ENCODE measurements around the gene LMAN1. TPM values are rescaled to one million over a fixed set of nuclear protein-coding genes. Genes with fewer than 3 reads are reported as not detected.

LMAN1 gene
- 211 TPM for polyA plus RNA-seq (2013, experiment 1 of 2)
- polyA plus RNA-seq (2013, experiment 2 of 2), result 227 TPM

DNA sequence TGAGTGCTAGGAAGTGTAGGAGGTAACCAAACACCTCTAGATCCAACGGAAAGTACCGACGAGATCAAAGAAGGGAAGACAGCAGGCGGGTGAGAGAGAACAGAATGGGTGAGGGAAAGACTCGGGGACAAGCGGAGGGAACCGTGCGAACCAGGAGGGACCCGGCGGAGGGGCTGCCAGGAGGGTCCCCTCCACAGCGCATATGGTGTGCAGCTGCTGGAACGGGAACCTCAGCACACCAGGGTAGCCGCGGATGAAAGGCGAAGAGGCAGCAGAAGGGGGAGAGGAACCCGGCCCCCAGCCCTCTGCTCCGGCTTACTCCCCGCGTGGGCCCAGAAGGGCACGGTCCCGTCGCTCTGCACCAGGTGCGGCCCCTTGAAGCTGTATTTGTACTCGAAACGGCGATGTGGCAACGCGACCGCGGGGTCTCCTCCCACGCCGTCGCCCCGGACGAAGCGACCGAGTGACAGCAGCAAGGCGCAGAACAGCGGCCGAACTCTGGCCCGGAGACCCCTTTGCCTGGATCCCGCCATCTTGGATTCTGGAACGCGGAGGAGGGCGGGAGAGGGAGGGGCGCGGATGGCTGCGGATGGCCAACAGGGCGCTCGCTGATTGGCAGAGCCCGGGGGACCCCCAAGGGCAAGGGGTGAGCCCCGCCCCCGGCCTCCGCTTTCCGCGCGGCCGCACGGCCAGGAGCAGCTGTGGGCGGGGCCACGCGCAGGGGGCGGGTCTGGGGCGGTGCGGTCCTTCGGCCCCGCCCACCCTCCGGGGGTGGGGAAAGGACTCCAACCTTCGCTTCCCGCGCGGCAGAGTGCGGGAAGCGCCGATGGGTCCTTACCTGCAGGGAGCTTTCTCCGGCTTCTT lies at the start of gene LMAN1:
Gene LMAN1, minus strand, starts transcription at position 554 of the 864 bp plus-strand sequence. Its CDS starts 21 bp downstream, at position 533.
- Histone ChIP-seq H3K18ac (ENCODE audit: low read length) (peak within 1 kb of the TSS; percentile 100), H3K4ac (ENCODE audit: low read length) (peak within 1 kb of the TSS; percentile 100), H3K27ac (replicated peaks; ENCODE audit: low read length) (peak within 1 kb of the TSS; percentile 90), H3K36me3 (replicated peaks in 1 of 2; ENCODE audit: control insufficient read depth in 2 of 2, insufficient read depth in 2 of 2, low read length in 2 of 2) (peaks cover 4 to 28% of the 10 kb centered on the region in 2 donors), H3K4me1 (ENCODE audit: control insufficient read depth in 2 of 2, insufficient read depth in 1 of 2, low read depth in 1 of 2, low read length in 2 of 2) (peaks cover 3 to 6% of the 10 kb centered on the region in 2 donors), H2BK5ac (ENCODE audit: low read length) (peak within 1 kb of the TSS; percentile 99), H2AK5ac (ENCODE audit: low read depth, low read length) (peak within 1 kb of the TSS; percentile 100), H3K4me2 (ENCODE audit: insufficient read depth, low read length, poor library complexity, severe bottlenecking) (peak within 1 kb of the TSS; percentile 51), H2BK120ac (ENCODE audit: low read depth, low read length) (no peak within 1 kb of the TSS), H4K91ac (ENCODE audit: low read depth, low read length, poor library complexity) (peak within 1 kb of the TSS; percentile 38), H2BK15ac (ENCODE audit: low read length) (peak within 1 kb of the TSS; percentile 87), H3K4me3 (ENCODE audit: low read length in 2 of 2) (peak within 1 kb of the TSS; percentile 80 to 99), H4K8ac (ENCODE audit: low read depth, low read length) (no peak within 1 kb of the TSS), H3K14ac (ENCODE audit: low read length) (peak within 1 kb of the TSS; percentile 85), H3K9ac (ENCODE audit: low read depth, low read length, poor library complexity) (peak within 1 kb of the TSS; percentile 98), H3K79me1 (ENCODE audit: low read depth, low read length) (peaks cover 5% of the 10 kb centered on the region), H2BK12ac (ENCODE audit: low read length) (no peak within 1 kb of the TSS), H3K23ac (ENCODE audit: low read depth, low read length, poor library complexity) (peak within 1 kb of the TSS; percentile 99), H3K9me3 (replicated peaks in 1 of 2; ENCODE audit: control insufficient read depth in 2 of 2, insufficient read depth in 1 of 2, low read depth in 1 of 2, low read length in 2 of 2) (no peaks in the 10 kb centered on the region), H2AFZ (ENCODE audit: low read length) (peak within 1 kb of the TSS; percentile 96), H3K27me3 (ENCODE audit: control insufficient read depth in 3 of 3, insufficient read depth in 3 of 3, low read depth in 1 of 3, low read length in 3 of 3) (peaks cover 0 to 37% (median 0%) of the 10 kb centered on the region in 3 experiments)
- WGBS, 2 donors (ENCODE audit: extremely low coverage in 2 of 2, insufficient read length in 2 of 2, insufficient replicate concordance in 1 of 2), result no CpG with 5 or more reads among the region's 76 CpGs
- DNase-seq (ENCODE audit: low spot score), result peak; percentile 96

DNA sequence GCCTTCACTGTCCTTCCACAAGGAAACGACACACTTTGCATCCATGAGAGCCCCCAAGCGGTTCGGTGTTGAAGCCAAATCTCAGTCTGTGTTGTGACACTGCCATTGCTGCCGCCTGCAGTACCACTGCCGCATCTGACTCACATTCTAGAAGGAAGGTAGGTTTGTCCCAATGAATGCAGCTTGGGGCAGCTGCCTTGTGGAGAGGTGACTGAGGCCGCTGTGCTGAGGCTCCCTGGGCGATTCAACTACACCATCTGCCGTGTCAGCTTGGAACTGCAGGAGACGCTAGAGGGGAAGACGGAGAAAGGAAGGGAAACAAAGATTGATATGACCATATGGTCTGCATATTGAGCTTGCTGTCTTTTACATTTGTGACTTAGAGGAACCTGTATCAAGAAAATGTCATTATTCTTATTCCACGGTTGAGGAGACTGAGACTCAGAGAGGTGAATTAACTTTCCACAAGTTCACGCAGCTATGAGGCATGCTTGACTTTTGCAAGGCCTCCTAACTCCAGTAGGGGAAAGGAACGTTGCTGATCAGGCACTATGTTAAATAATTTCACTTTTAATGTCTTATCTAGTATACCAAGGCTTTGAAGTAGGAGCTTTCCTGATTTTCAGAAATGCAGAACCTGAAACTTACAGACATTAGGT lies 43.5 kb upstream of the LMAN1 start:
- peak; percentile 90 for DNase-seq (ENCODE audit: low spot score)
- Histone ChIP-seq H2AFZ (ENCODE audit: low read length) (peak overlapping the region; percentile 9), H3K79me1 (ENCODE audit: low read depth, low read length) (no peaks in the 10 kb centered on the region), H3K4me2 (ENCODE audit: insufficient read depth, low read length, poor library complexity, severe bottlenecking) (no peak overlapping the region), H4K91ac (ENCODE audit: low read depth, low read length, poor library complexity) (no peak overlapping the region), H2BK120ac (ENCODE audit: low read depth, low read length) (no peak overlapping the region), H3K18ac (ENCODE audit: low read length) (no peak overlapping the region), H3K27me3 (ENCODE audit: control insufficient read depth in 3 of 3, insufficient read depth in 3 of 3, low read depth in 1 of 3, low read length in 3 of 3) (peaks cover 0 to 3% (median 0%) of the 10 kb centered on the region in 3 experiments), H3K4me3 (ENCODE audit: low read length in 2 of 2) (no peak overlapping the region), H3K9ac (ENCODE audit: low read depth, low read length, poor library complexity) (no peak overlapping the region), H3K27ac (replicated peaks; ENCODE audit: low read length) (no peak overlapping the region), H2BK12ac (ENCODE audit: low read length) (no peak overlapping the region), H3K9me3 (replicated peaks in 1 of 2; ENCODE audit: control insufficient read depth in 2 of 2, insufficient read depth in 1 of 2, low read depth in 1 of 2, low read length in 2 of 2) (no peaks in the 10 kb centered on the region), H3K14ac (ENCODE audit: low read length) (no peak overlapping the region), H2AK5ac (ENCODE audit: low read depth, low read length) (no peak overlapping the region), H3K23ac (ENCODE audit: low read depth, low read length, poor library complexity) (no peak overlapping the region), H3K4me1 (ENCODE audit: control insufficient read depth in 2 of 2, insufficient read depth in 1 of 2, low read depth in 1 of 2, low read length in 2 of 2) (peaks cover 0 to 3% of the 10 kb centered on the region in 2 donors), H2BK5ac (ENCODE audit: low read length) (no peak overlapping the region), H4K8ac (ENCODE audit: low read depth, low read length) (no peak overlapping the region), H3K36me3 (replicated peaks in 1 of 2; ENCODE audit: control insufficient read depth in 2 of 2, insufficient read depth in 2 of 2, low read length in 2 of 2) (no peaks in the 10 kb centered on the region), H2BK15ac (ENCODE audit: low read length) (no peak overlapping the region), H3K4ac (ENCODE audit: low read length) (no peak overlapping the region)
- WGBS, 2 donors (ENCODE audit: extremely low coverage in 2 of 2, insufficient read length in 2 of 2, insufficient replicate concordance in 1 of 2), result no CpG with 5 or more reads among the region's 13 CpGs

DNA sequence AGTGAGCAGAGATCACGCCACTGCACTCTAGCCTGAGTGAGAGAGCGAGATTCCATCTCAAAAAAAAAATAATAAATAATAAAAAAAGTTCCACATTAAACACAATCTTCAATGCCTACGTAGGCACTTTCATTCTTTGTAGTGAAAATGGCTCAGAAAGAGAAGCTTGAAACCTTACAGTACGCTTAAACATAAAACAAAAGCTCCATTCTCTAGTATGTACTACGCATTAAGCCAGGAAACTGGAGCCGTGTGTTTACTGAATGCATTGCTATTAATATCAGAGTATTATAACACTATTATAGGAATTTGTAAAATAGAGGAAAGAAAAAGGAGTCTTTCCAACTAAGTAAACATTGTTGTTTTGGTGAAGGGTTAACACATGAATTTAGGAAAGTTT lies 41.3 kb upstream of the LMAN1 start:
- no peak overlapping the region for H4K91ac ChIP-seq (ENCODE audit: low read depth, low read length, poor library complexity)
- H2BK5ac ChIP-seq (ENCODE audit: low read length), result no peak overlapping the region
- no peak for DNase-seq (ENCODE audit: low spot score)
- H3K4me1 ChIP-seq (ENCODE audit: control insufficient read depth in 2 of 2, insufficient read depth in 1 of 2, low read depth in 1 of 2, low read length in 2 of 2), result peaks cover 0 to 12% of the 10 kb centered on the region in 2 donors
- H3K14ac ChIP-seq (ENCODE audit: low read length), result no peak overlapping the region
- H4K8ac ChIP-seq (ENCODE audit: low read depth, low read length), result no peak overlapping the region
- no peak overlapping the region for H3K23ac ChIP-seq (ENCODE audit: low read depth, low read length, poor library complexity)
- H3K4me2 ChIP-seq (ENCODE audit: insufficient read depth, low read length, poor library complexity, severe bottlenecking), result no peak overlapping the region
- no peak overlapping the region for H2BK120ac ChIP-seq (ENCODE audit: low read depth, low read length)
- H3K27me3 ChIP-seq (ENCODE audit: control insufficient read depth in 3 of 3, insufficient read depth in 3 of 3, low read depth in 1 of 3, low read length in 3 of 3), result peaks cover 0 to 11% (median 0%) of the 10 kb centered on the region in 3 experiments
- H2AK5ac ChIP-seq (ENCODE audit: low read depth, low read length), result no peak overlapping the region
- H2BK12ac ChIP-seq (ENCODE audit: low read length), result no peak overlapping the region
- H3K36me3 ChIP-seq (replicated peaks in 1 of 2; ENCODE audit: control insufficient read depth in 2 of 2, insufficient read depth in 2 of 2, low read length in 2 of 2), result no peaks in the 10 kb centered on the region
- WGBS, 2 donors (ENCODE audit: extremely low coverage in 2 of 2, insufficient read length in 2 of 2, insufficient replicate concordance in 1 of 2), result no CpG with 5 or more reads among the region's 6 CpGs
- H2AFZ ChIP-seq (ENCODE audit: low read length), result no peak overlapping the region
- H3K18ac ChIP-seq (ENCODE audit: low read length), result no peak overlapping the region
- H3K79me1 ChIP-seq (ENCODE audit: low read depth, low read length), result no peaks in the 10 kb centered on the region
- no peak overlapping the region for H3K9ac ChIP-seq (ENCODE audit: low read depth, low read length, poor library complexity)
- H3K27ac ChIP-seq (replicated peaks; ENCODE audit: low read length), result no peak overlapping the region
- H3K9me3 ChIP-seq (replicated peaks in 1 of 2; ENCODE audit: control insufficient read depth in 2 of 2, insufficient read depth in 1 of 2, low read depth in 1 of 2, low read length in 2 of 2), result no peaks in the 10 kb centered on the region
- no peak overlapping the region for H2BK15ac ChIP-seq (ENCODE audit: low read length)
- H3K4ac ChIP-seq (ENCODE audit: low read length), result no peak overlapping the region
- no peak overlapping the region for H3K4me3 ChIP-seq (ENCODE audit: low read length in 2 of 2)
